Measurements from ENCODE around the gene RLBP1.

Gene RLBP1

GRCh38 chr15:89194608-89195007 is 26.8 kb downstream of the RLBP1 start:
- H3K36me3 ChIP-seq (ENCODE audit: control insufficient read depth, insufficient read depth, low read length) = peaks cover 53% of the 10 kb centered on the region
- whole genome bisulfite sequencing, 2 experiments (ENCODE audit: insufficient coverage in 2 of 2) = 89 to 90% methylated on average over 2 to 3 of the region's 4 CpGs
- H3K27ac ChIP-seq (ENCODE audit: low read depth, low read length, severe bottlenecking) = no peak overlapping the region
- no peaks in the 10 kb centered on the region for H3K9me3 ChIP-seq (ENCODE audit: control insufficient read depth, low read length)
- no peak overlapping the region for H3K4me3 ChIP-seq (ENCODE audit: extremely low read depth, insufficient read depth, low read length, poor library complexity, severe bottlenecking)
- H3K4me1 ChIP-seq (ENCODE audit: control insufficient read depth, insufficient read depth, low read length, poor library complexity, severe bottlenecking) = peaks cover 28% of the 10 kb centered on the region

DNA sequence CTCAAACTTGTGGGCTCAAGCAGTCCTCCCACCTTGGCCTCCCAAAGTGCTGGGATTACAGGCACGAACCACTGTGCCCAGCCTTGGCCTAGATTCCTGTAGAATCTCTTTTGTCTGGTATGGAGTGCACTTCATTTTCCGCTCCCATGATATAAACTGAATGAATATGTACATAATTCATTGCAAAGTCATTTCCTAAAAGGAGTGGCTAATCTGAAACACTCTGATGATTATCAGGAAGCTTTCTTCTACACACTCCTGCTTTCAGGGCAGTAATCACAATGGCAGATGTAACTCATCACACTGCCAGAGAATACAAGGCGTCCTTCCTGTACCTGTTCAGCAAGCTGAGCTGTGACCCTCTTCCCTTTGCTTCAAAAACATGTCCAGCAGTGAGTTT is 28.6 kb downstream of the RLBP1 start:
- Histone ChIP-seq H3K36me3 (ENCODE audit: control insufficient read depth, insufficient read depth, low read length) (peaks cover 58% of the 10 kb centered on the region), H3K4me1 (ENCODE audit: control insufficient read depth, insufficient read depth, low read length, poor library complexity, severe bottlenecking) (peaks cover 10% of the 10 kb centered on the region), H3K27ac (ENCODE audit: low read depth, low read length, severe bottlenecking) (no peak overlapping the region), H3K4me3 (ENCODE audit: extremely low read depth, insufficient read depth, low read length, poor library complexity, severe bottlenecking) (no peak overlapping the region), H3K9me3 (ENCODE audit: control insufficient read depth, low read length) (no peaks in the 10 kb centered on the region)
- WGBS, 2 experiments (ENCODE audit: insufficient coverage in 2 of 2) = 86 to 100% methylated on average over 1 to 2 of the region's 3 CpGs

DNA sequence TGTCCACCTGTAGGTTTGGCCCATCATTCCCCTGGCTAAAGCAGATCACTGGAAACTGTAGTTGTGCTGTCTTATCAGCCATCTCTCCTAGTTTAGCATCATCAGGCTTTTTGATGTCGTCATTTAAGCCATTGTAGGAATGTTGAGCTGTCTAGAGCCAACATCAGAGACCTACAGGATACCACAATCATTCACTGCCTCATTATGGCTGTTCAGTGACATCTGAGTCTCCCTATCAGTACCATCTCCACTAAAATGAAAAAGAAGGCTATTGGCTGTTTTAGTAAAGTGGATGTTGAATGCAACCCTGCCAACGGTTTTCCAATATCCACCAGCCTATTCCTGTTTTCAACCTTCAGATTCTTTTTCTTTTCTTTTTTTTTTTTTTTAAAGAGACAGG is 29.2 kb downstream of the RLBP1 start:
- H3K9me3 ChIP-seq (ENCODE audit: control insufficient read depth, low read length) = no peaks in the 10 kb centered on the region
- H3K36me3 ChIP-seq (ENCODE audit: control insufficient read depth, insufficient read depth, low read length) = peaks cover 58% of the 10 kb centered on the region
- peaks cover 3% of the 10 kb centered on the region for H3K4me1 ChIP-seq (ENCODE audit: control insufficient read depth, insufficient read depth, low read length, poor library complexity, severe bottlenecking)
- no peak overlapping the region for H3K4me3 ChIP-seq (ENCODE audit: extremely low read depth, insufficient read depth, low read length, poor library complexity, severe bottlenecking)
- 83% methylated on average over 2 of the region's 2 CpGs; no CpG with 5 or more reads in 1 of the 2 experiments for WGBS, 2 experiments (ENCODE audit: insufficient coverage in 2 of 2)
- H3K27ac ChIP-seq (ENCODE audit: low read depth, low read length, severe bottlenecking) = no peak overlapping the region

DNA sequence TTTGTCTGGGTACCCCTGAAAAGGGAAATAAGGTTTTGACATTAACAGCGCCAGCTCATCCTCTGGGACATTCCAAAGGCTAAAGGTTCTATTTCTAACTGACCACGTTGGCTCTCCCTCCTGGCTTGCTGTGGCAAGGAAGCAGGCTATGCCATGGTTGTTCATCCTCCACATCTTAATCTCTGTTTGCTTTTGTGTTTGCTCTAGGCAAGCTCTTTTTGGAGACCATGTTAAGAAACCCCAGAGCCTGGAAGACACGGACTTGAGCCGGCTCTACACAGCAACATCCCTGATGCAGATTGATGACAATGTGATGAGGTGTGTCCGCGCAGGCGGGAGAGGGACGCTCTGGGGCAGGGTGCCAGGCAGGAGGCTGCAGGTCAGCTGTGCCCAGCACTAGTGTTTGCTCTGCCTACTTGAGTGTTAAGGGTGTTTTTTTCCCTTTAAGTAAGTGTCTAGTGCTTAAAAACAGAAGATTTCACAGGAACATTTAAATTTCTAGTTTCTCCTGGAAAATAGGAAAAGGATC is 33.3 kb downstream of the RLBP1 start:
- Histone ChIP-seq H3K9me3 (ENCODE audit: control insufficient read depth, low read length) (no peaks in the 10 kb centered on the region), H3K4me3 (ENCODE audit: extremely low read depth, insufficient read depth, low read length, poor library complexity, severe bottlenecking) (no peak overlapping the region), H3K27ac (ENCODE audit: low read depth, low read length, severe bottlenecking) (no peak overlapping the region), H3K36me3 (ENCODE audit: control insufficient read depth, insufficient read depth, low read length) (peaks cover 34% of the 10 kb centered on the region), H3K4me1 (ENCODE audit: control insufficient read depth, insufficient read depth, low read length, poor library complexity, severe bottlenecking) (no peaks in the 10 kb centered on the region)
- 98% methylated on average over 7 of the region's 8 CpGs for WGBS, 2 experiments (ENCODE audit: insufficient coverage in 2 of 2)

DNA sequence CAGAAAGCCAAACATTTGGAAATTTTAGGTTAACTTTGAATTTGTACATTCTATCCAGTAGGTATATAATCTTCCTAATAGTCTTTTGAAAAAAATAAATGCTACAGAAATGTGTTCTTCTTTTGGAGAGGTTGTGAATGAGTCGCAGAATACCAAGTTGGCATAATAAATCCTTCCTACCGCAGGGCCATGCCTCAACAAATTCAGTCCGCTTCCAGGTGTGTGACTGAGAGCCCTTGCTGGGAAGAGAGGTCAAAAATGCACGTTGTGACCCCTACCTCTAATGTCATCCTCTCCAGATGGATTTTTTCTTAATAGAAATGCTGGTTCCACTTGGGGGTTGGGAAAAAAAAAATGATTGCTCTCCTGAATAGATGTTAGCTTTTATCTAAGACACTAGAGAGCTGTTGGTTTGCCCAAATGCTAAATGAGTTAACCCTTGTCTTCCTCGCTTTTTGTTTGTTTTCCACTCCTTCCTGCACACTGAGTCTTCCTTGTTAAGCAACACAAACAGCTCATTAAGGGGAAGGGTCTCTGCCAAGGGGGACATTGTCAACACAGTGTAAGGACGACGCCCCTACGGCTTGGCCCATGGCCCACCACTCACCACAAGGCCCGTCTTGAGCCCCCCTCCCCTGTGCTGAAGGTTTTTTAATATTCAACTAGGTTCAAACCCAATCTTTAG is 33.9 kb downstream of the RLBP1 start:
- H3K4me1 ChIP-seq (ENCODE audit: control insufficient read depth, insufficient read depth, low read length, poor library complexity, severe bottlenecking) = no peaks in the 10 kb centered on the region
- no peak overlapping the region for H3K4me3 ChIP-seq (ENCODE audit: extremely low read depth, insufficient read depth, low read length, poor library complexity, severe bottlenecking)
- no peak overlapping the region for H3K27ac ChIP-seq (ENCODE audit: low read depth, low read length, severe bottlenecking)
- H3K36me3 ChIP-seq (ENCODE audit: control insufficient read depth, insufficient read depth, low read length) = peaks cover 30% of the 10 kb centered on the region
- 95 to 100% methylated on average over 2 to 4 of the region's 9 CpGs for WGBS, 2 experiments (ENCODE audit: insufficient coverage in 2 of 2)
- no peaks in the 10 kb centered on the region for H3K9me3 ChIP-seq (ENCODE audit: control insufficient read depth, low read length)

- Histone ChIP-seq H3K4me3 (ENCODE audit: extremely low read depth, insufficient read depth, low read length, poor library complexity, severe bottlenecking) (no peak overlapping the region), H3K27ac (ENCODE audit: low read depth, low read length, severe bottlenecking) (no peak overlapping the region), H3K4me1 (ENCODE audit: control insufficient read depth, insufficient read depth, low read length, poor library complexity, severe bottlenecking) (no peaks in the 10 kb centered on the region), H3K9me3 (ENCODE audit: control insufficient read depth, low read length) (no peaks in the 10 kb centered on the region), H3K36me3 (ENCODE audit: control insufficient read depth, insufficient read depth, low read length) (peaks cover 29% of the 10 kb centered on the region)
- 92 to 100% methylated on average over 4 to 5 of the region's 6 CpGs for WGBS, 2 experiments (ENCODE audit: insufficient coverage in 2 of 2)
These were observed 34.6 kb downstream of the RLBP1 start for GRCh38 chr15:89186803-89187202.

GRCh38 chr15:89184886-89185526 is 36.4 kb downstream of the RLBP1 start:
- H3K36me3 ChIP-seq (ENCODE audit: control insufficient read depth, insufficient read depth, low read length) = peaks cover 15% of the 10 kb centered on the region
- WGBS, 2 experiments (ENCODE audit: insufficient coverage in 2 of 2) = 95 to 96% methylated on average over 10 to 11 of the region's 12 CpGs
- H3K9me3 ChIP-seq (ENCODE audit: control insufficient read depth, low read length) = no peaks in the 10 kb centered on the region
- no peak overlapping the region for H3K4me3 ChIP-seq (ENCODE audit: extremely low read depth, insufficient read depth, low read length, poor library complexity, severe bottlenecking)
- H3K4me1 ChIP-seq (ENCODE audit: control insufficient read depth, insufficient read depth, low read length, poor library complexity, severe bottlenecking) = no peaks in the 10 kb centered on the region
- H3K27ac ChIP-seq (ENCODE audit: low read depth, low read length, severe bottlenecking) = no peak overlapping the region

DNA sequence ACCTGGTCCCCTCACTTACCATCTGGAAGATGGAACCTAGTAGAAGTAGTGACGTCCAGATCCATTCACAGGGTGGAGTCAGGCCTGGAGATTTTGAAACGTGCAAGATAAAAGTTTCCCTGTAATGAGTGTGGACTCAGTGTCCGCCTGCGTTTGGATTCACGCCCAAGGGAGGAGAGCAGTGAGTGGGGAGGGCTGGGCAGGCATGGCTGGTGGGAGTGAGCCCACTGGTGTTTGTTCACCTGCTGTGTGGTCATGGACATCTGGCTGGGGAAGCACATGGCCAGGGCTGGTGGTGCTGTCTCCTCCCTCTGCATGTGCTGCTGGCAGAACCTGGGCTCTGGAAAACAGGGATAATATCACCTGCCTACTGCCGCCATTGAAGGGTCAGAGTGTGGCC is 37.0 kb downstream of the RLBP1 start:
- Histone ChIP-seq H3K9me3 (ENCODE audit: control insufficient read depth, low read length) (no peaks in the 10 kb centered on the region), H3K27ac (ENCODE audit: low read depth, low read length, severe bottlenecking) (no peak overlapping the region), H3K4me3 (ENCODE audit: extremely low read depth, insufficient read depth, low read length, poor library complexity, severe bottlenecking) (no peak overlapping the region), H3K36me3 (ENCODE audit: control insufficient read depth, insufficient read depth, low read length) (peaks cover 11% of the 10 kb centered on the region), H3K4me1 (ENCODE audit: control insufficient read depth, insufficient read depth, low read length, poor library complexity, severe bottlenecking) (no peaks in the 10 kb centered on the region)
- 89 to 95% methylated on average over 6 of the region's 6 CpGs for WGBS, 2 experiments (ENCODE audit: insufficient coverage in 2 of 2)

GRCh38 chr15:89179966-89180875 is 41.2 kb downstream of the RLBP1 start:
- Histone ChIP-seq H3K36me3 (ENCODE audit: control insufficient read depth, insufficient read depth, low read length) (peaks cover 28% of the 10 kb centered on the region), H3K4me3 (ENCODE audit: extremely low read depth, insufficient read depth, low read length, poor library complexity, severe bottlenecking) (no peak overlapping the region), H3K4me1 (ENCODE audit: control insufficient read depth, insufficient read depth, low read length, poor library complexity, severe bottlenecking) (no peaks in the 10 kb centered on the region), H3K9me3 (ENCODE audit: control insufficient read depth, low read length) (no peaks in the 10 kb centered on the region), H3K27ac (ENCODE audit: low read depth, low read length, severe bottlenecking) (no peak overlapping the region)
- 92% methylated on average over 4 of the region's 5 CpGs; no CpG with 5 or more reads in 1 of the 2 experiments for WGBS, 2 experiments (ENCODE audit: insufficient coverage in 2 of 2)

GRCh38 chr15:89178307-89178977 is 42.9 kb downstream of the RLBP1 start:
- Histone ChIP-seq H3K27ac (ENCODE audit: low read depth, low read length, severe bottlenecking) (no peak overlapping the region), H3K9me3 (ENCODE audit: control insufficient read depth, low read length) (no peaks in the 10 kb centered on the region), H3K4me1 (ENCODE audit: control insufficient read depth, insufficient read depth, low read length, poor library complexity, severe bottlenecking) (no peaks in the 10 kb centered on the region), H3K4me3 (ENCODE audit: extremely low read depth, insufficient read depth, low read length, poor library complexity, severe bottlenecking) (no peak overlapping the region), H3K36me3 (ENCODE audit: control insufficient read depth, insufficient read depth, low read length) (peaks cover 28% of the 10 kb centered on the region)
- WGBS, 2 experiments (ENCODE audit: insufficient coverage in 2 of 2) = 90 to 97% methylated on average over 10 of the region's 11 CpGs
